ENCODE results near the gene ANKRD29. TPM values are rescaled to one million over a fixed set of nuclear protein-coding genes. Genes with fewer than 3 reads are reported as not detected.
"Not testable (repeated sequence)": the region's sequence is repeated elsewhere in the genome, so short reads cannot be mapped to it uniquely, and the experiment has no call there.

Gene ANKRD29
- total RNA-seq, 1 donor: 0.43 TPM

DNA sequence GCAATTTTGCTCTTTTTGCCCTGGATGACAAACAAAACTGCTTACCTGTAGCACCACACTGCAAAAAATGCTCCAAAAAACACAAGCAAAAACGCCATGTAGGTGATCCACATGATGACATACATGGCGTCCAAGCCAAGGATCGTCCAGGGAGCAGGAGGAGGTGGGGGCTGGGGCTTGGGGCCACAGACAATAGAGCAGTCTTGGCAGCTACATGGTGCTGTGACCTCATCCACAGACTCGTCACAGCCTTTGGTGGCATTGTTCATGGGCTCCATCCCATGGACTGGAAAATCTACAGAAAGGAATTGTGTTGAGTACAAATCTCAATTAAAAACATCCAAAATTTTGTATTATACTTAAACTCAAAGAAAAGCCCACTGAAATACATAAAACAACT is 102.5 kb downstream of the ANKRD29 start:
- TF ChIP-seq, protein P1, sequence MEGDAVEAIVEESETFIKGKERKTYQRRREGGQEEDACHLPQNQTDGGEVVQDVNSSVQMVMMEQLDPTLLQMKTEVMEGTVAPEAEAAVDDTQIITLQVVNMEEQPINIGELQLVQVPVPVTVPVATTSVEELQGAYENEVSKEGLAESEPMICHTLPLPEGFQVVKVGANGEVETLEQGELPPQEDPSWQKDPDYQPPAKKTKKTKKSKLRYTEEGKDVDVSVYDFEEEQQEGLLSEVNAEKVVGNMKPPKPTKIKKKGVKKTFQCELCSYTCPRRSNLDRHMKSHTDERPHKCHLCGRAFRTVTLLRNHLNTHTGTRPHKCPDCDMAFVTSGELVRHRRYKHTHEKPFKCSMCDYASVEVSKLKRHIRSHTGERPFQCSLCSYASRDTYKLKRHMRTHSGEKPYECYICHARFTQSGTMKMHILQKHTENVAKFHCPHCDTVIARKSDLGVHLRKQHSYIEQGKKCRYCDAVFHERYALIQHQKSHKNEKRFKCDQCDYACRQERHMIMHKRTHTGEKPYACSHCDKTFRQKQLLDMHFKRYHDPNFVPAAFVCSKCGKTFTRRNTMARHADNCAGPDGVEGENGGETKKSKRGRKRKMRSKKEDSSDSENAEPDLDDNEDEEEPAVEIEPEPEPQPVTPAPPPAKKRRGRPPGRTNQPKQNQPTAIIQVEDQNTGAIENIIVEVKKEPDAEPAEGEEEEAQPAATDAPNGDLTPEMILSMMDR (IDR thresholded peaks at IDR 0.05; ENCODE audit: insufficient read depth, low read depth, low read length): no peak
- no peak overlapping the region for H3K4me3 ChIP-seq (ENCODE audit: low read depth, low read length)
- no peak for DNase-seq (ENCODE audit: low read depth)

DNA sequence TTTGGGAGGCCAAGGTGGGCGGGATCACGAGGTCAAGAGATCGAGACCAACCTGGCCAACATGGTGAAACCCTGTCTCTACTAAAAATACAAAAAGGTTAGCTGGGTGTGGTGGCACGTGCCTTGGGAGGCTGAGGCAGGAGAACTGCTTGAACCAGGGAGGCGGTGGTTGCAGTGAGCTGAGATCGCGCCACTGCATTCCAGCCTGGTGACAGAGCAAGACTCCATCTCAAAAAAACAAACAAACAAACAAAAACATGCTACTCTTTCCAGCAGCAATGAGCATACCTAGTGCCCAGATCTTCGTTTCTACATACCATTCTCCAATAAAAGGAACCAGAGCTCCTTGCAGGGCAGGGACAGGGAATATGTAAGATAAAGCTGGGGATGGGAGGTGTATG is 105.2 kb downstream of the ANKRD29 start:
- not testable (repeated sequence) for H3K4me3 ChIP-seq (ENCODE audit: low read depth, low read length); DNase-seq (ENCODE audit: low read depth)

- TF ChIP-seq, protein P1 (IDR thresholded peaks at IDR 0.05; ENCODE audit: insufficient read depth, low read depth, low read length): no peak
- no peak overlapping the region for H3K4me3 ChIP-seq (ENCODE audit: low read depth, low read length)
- DNase-seq (ENCODE audit: low read depth): no peak
These were observed 106.4 kb downstream of the ANKRD29 start for GRCh38 chr18:23556145-23556780.

- TF ChIP-seq, protein P1 (IDR thresholded peaks at IDR 0.05; ENCODE audit: insufficient read depth, low read depth, low read length): no peak
- no peak overlapping the region for H3K4me3 ChIP-seq (ENCODE audit: low read depth, low read length)
- DNase-seq (ENCODE audit: low read depth): no peak
These were observed 108.8 kb downstream of the ANKRD29 start for GRCh38 chr18:23553887-23554286.

DNA sequence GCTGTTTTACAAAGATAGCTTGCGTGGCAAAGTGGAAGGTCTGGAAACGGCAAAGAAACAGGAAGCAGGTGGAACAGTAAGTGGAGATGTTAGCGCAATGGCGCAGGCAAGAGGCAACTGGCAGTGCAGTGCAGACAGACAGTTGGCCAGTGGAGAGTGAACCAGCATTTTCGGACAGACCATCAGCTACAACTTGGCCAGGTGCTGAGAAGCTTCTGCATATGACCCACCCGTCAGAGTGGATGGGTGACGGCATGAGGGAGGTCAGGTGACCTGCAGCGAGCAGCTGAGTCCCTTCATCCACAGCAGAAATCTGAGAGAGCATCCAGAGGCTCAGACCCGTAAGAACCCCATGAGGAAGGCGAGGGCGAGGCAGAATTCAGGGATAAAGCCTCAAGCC is 110.2 kb downstream of the ANKRD29 start:
- no peak for DNase-seq (ENCODE audit: low read depth)
- TF ChIP-seq, protein P1 (IDR thresholded peaks at IDR 0.05; ENCODE audit: insufficient read depth, low read depth, low read length): no peak
- H3K4me3 ChIP-seq (ENCODE audit: low read depth, low read length): no peak overlapping the region

- no peak overlapping the region for H3K4me3 ChIP-seq (ENCODE audit: low read depth, low read length)
- TF ChIP-seq, protein P1 (IDR thresholded peaks at IDR 0.05; ENCODE audit: insufficient read depth, low read depth, low read length): no peak
- DNase-seq (ENCODE audit: low read depth): no peak
These were observed 110.7 kb downstream of the ANKRD29 start for GRCh38 chr18:23551978-23552377.

DNA sequence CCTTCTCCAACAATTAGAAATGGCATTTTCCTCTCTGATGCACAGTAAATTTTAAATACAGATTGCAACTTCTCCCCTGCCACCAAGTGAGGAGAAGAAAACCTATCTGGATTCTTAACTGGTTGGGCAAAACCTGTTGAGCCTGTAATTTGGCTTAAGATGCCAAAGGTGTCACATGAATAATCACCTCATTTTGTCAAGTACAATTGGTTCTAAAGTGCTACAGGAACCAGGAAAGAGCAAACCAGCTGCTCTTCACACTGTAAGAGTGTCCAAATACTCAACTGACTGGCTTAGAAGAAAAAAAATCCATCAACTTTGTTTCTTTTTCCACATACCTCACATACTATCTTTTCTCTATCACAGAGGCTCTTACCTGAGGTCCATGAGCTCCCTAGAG is 111.8 kb downstream of the ANKRD29 start:
- DNase-seq (ENCODE audit: low read depth): no peak
- no peak overlapping the region for H3K4me3 ChIP-seq (ENCODE audit: low read depth, low read length)
- TF ChIP-seq, protein P1 (IDR thresholded peaks at IDR 0.05; ENCODE audit: insufficient read depth, low read depth, low read length): no peak

Small RNA genes within 50 kb of the gene (small RNA-seq; reads per million reads assigned to genes)
- not detected for gene RF00019

Other genes with a start within 250 kb of the ANKRD29 start
- gene RIOK3, start 209.6 kb downstream of the ANKRD29 start, total RNA-seq: 63.5 and 71.2 TPM in 2 replicates
- gene RMC1, start 159.4 kb downstream of the ANKRD29 start, total RNA-seq: 19.0 and 32.0 TPM in 2 replicates
- 34.5 and 38.4 TPM in 2 replicates for gene NPC1, start 76.4 kb downstream of the ANKRD29 start, total RNA-seq
- gene LAMA3, start 26.5 kb upstream of the ANKRD29 start, total RNA-seq: 2.6 and 5.2 TPM in 2 replicates

Measured in fibroblast of villous mesenchyme (primary cell).